ENCODE measurements around the gene AMH. TPM values are rescaled to one million over a fixed set of nuclear protein-coding genes. Genes with fewer than 3 reads are reported as not detected.

Gene AMH
- polyA plus RNA-seq: not detected in 2 replicates

DNA sequence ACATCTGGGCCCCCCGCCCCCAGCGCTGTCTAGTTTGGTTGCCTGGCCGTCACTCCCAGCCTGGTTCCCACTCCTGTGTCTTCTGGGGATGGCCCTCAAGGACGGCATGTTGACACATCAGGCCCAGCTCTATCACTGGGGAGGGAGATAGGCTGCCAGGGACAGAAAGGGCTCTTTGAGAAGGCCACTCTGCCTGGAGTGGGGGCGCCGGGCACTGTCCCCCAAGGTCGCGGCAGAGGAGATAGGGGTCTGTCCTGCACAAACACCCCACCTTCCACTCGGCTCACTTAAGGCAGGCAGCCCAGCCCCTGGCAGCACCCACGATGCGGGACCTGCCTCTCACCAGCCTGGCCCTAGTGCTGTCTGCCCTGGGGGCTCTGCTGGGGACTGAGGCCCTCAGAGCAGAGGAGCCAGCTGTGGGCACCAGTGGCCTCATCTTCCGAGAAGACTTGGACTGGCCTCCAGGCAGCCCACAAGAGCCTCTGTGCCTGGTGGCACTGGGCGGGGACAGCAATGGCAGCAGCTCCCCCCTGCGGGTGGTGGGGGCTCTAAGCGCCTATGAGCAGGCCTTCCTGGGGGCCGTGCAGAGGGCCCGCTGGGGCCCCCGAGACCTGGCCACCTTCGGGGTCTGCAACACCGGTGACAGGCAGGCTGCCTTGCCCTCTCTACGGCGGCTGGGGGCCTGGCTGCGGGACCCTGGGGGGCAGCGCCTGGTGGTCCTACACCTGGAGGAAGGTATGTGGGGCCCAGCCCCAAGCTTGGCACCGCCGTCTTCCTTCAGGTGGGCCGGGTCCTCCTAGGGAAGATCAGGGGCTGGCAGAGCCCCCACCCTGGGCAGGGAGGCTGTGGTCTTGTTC, at the start of gene AMH:
Gene AMH, plus strand, starts transcription at position 314 of the 857 bp plus-strand sequence. Its CDS starts 10 bp downstream, at position 324.

DNA sequence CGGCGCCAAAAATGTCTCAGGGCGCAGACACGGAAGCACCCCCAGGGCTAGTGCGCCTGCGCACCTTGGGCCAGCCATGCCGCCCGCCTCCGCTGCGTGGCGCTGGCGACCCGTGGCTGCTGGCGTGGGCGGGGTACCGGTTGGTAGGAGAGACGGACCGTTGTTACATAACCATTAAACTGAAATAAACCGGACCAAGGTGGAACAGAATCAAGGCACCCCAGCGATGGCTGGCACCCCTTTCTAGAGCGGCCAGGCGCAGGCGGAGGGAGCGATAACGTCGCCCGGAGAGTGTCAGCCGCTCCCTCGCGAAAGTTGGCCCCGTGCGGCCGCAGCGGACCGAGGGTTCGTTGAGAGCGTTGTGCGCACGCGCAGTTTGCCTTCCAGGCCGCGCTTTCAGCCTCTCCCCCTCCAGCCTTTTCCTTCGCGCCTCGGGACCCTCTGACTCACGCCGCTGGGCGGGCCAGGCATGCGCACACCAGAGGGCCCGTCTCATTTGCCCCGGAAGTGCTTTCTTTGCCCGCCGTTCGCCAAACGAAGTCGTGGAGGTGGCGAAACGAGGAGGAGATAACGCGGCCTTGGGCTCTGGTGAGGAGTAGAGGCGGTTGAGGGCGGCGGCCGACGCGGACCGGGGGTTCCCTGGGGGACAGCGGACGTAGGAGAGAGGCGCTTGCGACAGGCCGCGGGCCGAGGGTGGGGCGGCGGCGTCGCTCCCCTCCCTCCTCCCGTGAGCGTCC, 12.6 kb upstream of the AMH start, which contains the start of the genes PLEKHJ1 and SF3A2:
Gene PLEKHJ1, minus strand, starts transcription at position 16 of the 737 bp plus-strand sequence. CDS start 81 bp downstream, outside the sequence.
Gene SF3A2, plus strand, starts transcription at position 511 of the 737 bp plus-strand sequence. CDS start 6,595 bp downstream, outside the sequence.

DNA sequence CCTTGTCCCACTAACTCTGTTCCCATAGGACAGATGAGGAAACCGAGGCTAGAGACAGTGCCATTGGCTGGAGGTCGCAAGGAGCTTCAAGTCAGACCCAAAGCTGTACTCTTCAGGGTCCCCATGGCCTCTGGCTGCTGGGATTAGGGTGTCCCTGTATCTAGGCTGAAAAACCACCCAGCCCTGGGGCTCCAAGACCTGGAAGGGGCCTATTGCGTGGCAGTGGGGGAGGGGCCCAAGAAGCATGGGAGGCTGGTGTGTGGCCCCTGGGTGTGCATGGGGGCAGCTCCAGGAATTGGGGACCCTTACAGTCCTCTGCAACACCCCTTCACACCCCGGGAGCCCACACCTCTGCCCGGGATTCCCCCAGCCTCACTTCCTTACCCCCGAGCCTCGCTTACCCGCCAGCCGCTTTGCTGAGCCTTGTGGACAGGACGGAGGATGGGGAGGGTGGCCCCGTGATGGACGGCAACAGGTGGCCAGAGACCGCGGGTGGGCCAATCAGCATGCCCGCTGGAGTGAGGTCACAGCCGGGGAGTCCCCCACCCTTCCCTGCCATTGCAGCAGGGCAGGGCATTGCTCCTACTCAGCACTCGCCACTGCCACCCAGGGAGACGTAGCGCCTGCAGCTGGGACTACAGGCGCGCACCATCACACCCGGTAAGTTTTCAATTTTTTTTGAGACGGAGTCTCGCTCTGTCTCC, 7.0 kb downstream of the AMH start, which contains the start of gene JSRP1:
Gene JSRP1, minus strand, starts transcription at position 436 of the 704 bp plus-strand sequence. CDS start 1,103 bp downstream, outside the sequence.

GRCh38 chr19:2282062-2282861, 33.1 kb downstream of the AMH start, which contains the start of gene PEAK3:
Gene PEAK3, minus strand, starts transcription at chr19:2282175. Its CDS starts 1,244 bp downstream, at chr19:2280931.

Other genes starting within 250 kb of the AMH start
- 0.18 and 0.24 TPM in 2 replicates for gene BTBD2, start 233.6 kb upstream of the AMH start, polyA plus RNA-seq
- 7.4 and 8.7 TPM in 2 replicates for gene MKNK2, start 198.1 kb upstream of the AMH start, polyA plus RNA-seq
- gene MOB3A, start 153.0 kb upstream of the AMH start, polyA plus RNA-seq: 0.34 and 0.62 TPM in 2 replicates
- not detected in 2 replicates for gene IZUMO4, start 152.4 kb upstream of the AMH start, polyA plus RNA-seq
- 19.1 and 20.9 TPM in 2 replicates for gene AP3D1, start 97.8 kb upstream of the AMH start, polyA plus RNA-seq
- gene DOT1L, start 85.4 kb upstream of the AMH start, polyA plus RNA-seq: 0.28 and 0.39 TPM in 2 replicates
- 8.4 and 8.6 TPM in 2 replicates for gene PLEKHJ1, start 13.0 kb upstream of the AMH start, polyA plus RNA-seq
- gene SF3A2, start 12.5 kb upstream of the AMH start, polyA plus RNA-seq: 0.16 and 0.43 TPM in 2 replicates
- not detected in 2 replicates for gene JSRP1, start 7.1 kb downstream of the AMH start, polyA plus RNA-seq
- not detected in 2 replicates for gene PEAK3, start 32.9 kb downstream of the AMH start, polyA plus RNA-seq
- 0.59 and 1.0 TPM in 2 replicates for gene LINGO3, start 58.8 kb downstream of the AMH start, polyA plus RNA-seq
- 47.5 and 62.2 TPM in 2 replicates for gene LSM7, start 79.3 kb downstream of the AMH start, polyA plus RNA-seq
- 2.0 and 3.0 TPM in 2 replicates for gene SPPL2B, start 79.4 kb downstream of the AMH start, polyA plus RNA-seq
- not detected in 2 replicates for gene TMPRSS9, start 110.9 kb downstream of the AMH start, polyA plus RNA-seq
- 64.5 and 79.8 TPM in 2 replicates for gene TIMM13, start 178.3 kb downstream of the AMH start, polyA plus RNA-seq
- gene LMNB2, start 207.6 kb downstream of the AMH start, polyA plus RNA-seq: 0.22 and 1.3 TPM in 2 replicates
- gene GADD45B, start 226.8 kb downstream of the AMH start, polyA plus RNA-seq: 0.35 TPM in 2 replicates